ENCODE data around the gene NHERF1.

NHERF1 gene

DNA sequence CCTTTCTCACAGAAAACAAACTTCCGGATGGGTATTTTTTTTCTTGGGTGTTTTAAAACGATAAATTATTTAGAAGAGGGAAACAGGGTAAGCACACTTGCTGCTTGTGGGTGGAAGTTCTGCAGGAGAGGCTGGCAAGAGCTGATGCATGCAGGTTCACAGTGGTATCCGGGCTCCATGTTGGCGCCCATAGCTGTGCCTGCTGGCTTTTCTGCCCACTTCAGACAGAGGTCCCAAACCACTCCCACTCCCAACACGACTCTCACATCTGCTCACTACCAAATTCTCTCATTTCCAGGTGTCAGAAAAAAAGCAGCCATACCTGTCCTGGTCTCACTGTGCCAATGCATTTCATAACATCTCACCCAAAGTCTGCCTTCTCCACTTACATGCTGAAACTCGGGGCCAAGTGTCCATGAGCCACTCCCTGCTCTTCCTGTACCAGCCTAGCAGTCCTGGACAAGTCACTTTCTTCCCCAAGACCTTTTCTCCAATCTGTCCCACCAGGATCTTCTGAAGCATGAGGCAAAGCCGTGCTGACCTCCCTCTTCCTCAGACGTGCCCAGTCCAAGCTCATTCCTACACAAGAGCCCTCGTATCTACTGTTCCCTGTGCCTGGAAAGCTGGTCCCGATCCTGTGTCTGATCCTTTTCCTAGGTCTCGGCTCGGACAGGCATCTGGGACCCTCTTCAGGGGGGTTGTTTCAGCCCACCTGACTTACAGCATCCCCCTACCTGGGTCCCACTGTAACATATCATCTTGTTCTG lies 37.2 kb upstream of the NHERF1 start:
- TF ChIP-seq FOXP2 (optimal IDR thresholded peaks at IDR 0.05; ENCODE audit: borderline replicate concordance, extremely low read depth, extremely low read length, insufficient read depth) (no peak), SIN3A (IDR thresholded peaks at IDR 0.05; ENCODE audit: borderline replicate concordance, insufficient read depth, low read length) (no peak), REST (IDR thresholded peaks at IDR 0.05; ENCODE audit: insufficient read depth in 1 of 2, low read depth in 2 of 2, low read length in 2 of 2) (no peak), TAF1 (IDR thresholded peaks at IDR 0.05; ENCODE audit: borderline replicate concordance, insufficient read depth, low read length) (no peak), POLR2AphosphoS5 (IDR thresholded peaks at IDR 0.05; ENCODE audit: low read depth, low read length) (no peak)

- TF ChIP-seq SIN3A (IDR thresholded peaks at IDR 0.05; ENCODE audit: borderline replicate concordance, insufficient read depth, low read length), result no peak
- no peak for TF ChIP-seq REST (IDR thresholded peaks at IDR 0.05; ENCODE audit: insufficient read depth in 1 of 2, low read depth in 2 of 2, low read length in 2 of 2)
- no peak for TF ChIP-seq FOXP2 (optimal IDR thresholded peaks at IDR 0.05; ENCODE audit: borderline replicate concordance, extremely low read depth, extremely low read length, insufficient read depth)
- TF ChIP-seq TAF1 (IDR thresholded peaks at IDR 0.05; ENCODE audit: borderline replicate concordance, insufficient read depth, low read length), result no peak
- TF ChIP-seq POLR2AphosphoS5 (IDR thresholded peaks at IDR 0.05; ENCODE audit: low read depth, low read length), result no peak
Observed at GRCh38 chr17:74712301-74712700, 36.1 kb upstream of the NHERF1 start.

DNA sequence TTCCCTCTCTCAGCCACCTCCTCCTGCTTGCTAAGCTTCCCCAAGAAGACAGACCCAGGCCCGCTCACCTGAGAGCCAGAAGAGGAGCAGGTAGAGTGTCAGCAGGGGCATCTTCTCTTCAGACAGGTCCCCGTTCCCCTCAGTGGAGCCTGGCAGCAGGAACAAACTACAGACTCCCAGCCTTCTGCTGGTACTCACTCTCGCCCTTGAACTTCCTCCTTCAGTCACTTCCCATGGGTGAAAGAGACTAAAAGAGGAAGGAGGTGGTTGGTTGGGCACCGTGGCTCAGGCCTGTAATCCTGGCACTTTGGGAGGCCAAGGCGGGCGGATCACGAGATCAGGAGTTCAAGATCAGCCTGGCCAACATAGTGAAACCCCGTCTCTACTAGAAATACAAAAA lies 35.7 kb upstream of the NHERF1 start, which contains the start of gene CD300LF:
Gene CD300LF (minus strand): TSS at position 168 of the 400 bp plus-strand sequence. CDS start 57 bp downstream, at position 111.
- TF ChIP-seq SIN3A (IDR thresholded peaks at IDR 0.05; ENCODE audit: borderline replicate concordance, insufficient read depth, low read length), result no peak
- no peak for TF ChIP-seq POLR2AphosphoS5 (IDR thresholded peaks at IDR 0.05; ENCODE audit: low read depth, low read length)
- no peak for TF ChIP-seq REST (IDR thresholded peaks at IDR 0.05; ENCODE audit: insufficient read depth in 1 of 2, low read depth in 2 of 2, low read length in 2 of 2)
- TF ChIP-seq TAF1 (IDR thresholded peaks at IDR 0.05; ENCODE audit: borderline replicate concordance, insufficient read depth, low read length), result no peak
- no peak for TF ChIP-seq FOXP2 (optimal IDR thresholded peaks at IDR 0.05; ENCODE audit: borderline replicate concordance, extremely low read depth, extremely low read length, insufficient read depth)

DNA sequence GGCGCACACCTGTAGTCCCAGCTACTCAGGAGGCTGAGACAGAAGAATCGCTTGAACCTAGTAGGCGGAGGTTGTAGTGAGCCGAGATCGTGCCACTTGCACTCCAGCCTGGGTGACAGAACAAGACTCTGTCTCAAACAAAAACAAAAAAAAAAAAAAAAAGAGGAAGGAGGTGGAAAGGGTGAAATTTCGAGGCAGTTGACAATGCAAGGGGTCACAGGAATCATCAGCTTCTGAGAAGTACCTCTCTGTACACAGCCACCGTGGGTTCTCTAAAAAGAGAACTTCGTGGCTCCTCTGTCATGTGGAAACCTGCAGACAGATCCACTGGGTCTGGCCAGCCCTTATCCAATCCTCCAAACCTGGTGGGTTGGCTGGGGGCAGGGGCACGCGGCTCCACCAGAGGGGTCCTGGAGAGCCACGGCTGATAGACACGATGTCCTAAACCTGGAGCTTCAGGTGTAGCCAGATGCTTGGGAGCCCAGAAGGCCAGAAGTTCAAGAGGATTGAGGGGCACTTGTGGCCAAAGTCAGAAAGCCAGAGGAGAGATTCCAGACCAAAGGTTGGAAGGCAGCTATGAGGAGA lies 35.2 kb upstream of the NHERF1 start:
- TF ChIP-seq POLR2AphosphoS5 (IDR thresholded peaks at IDR 0.05; ENCODE audit: low read depth, low read length) (no peak), SIN3A (IDR thresholded peaks at IDR 0.05; ENCODE audit: borderline replicate concordance, insufficient read depth, low read length) (no peak), REST (IDR thresholded peaks at IDR 0.05; ENCODE audit: insufficient read depth in 1 of 2, low read depth in 2 of 2, low read length in 2 of 2) (no peak), FOXP2 (optimal IDR thresholded peaks at IDR 0.05; ENCODE audit: borderline replicate concordance, extremely low read depth, extremely low read length, insufficient read depth) (no peak), TAF1 (IDR thresholded peaks at IDR 0.05; ENCODE audit: borderline replicate concordance, insufficient read depth, low read length) (no peak)
